IMR-90 (cell line): ENCODE results near the gene GSTT4. TPM values are rescaled to one million over a fixed set of nuclear protein-coding genes. Genes with fewer than 3 reads are reported as not detected.
"Not testable (repeated sequence)": the region's sequence is repeated elsewhere in the genome, so short reads cannot be mapped to it uniquely, and the experiment has no call there.

Experiments used
- ATAC-seq: fragments of 200-7000 bp; cut with Tn5 transposase; 2 replicates; pipeline ENCODE4 v1.9.1; 2020; ENCODE audit warnings: low read depth, mild to moderate bottlenecking, moderate library complexity
- BruUV-seq: library from RNA; stranded (reverse); fragments of 400-500 nt; replicated peaks from 2 replicates; lab custom pipeline; 2021; lab: Mats Ljungman, UMichigan
- CTCF ChIA-PET: fragments of 300-600 bp; formaldehyde crosslinking; extraction: SDS; loops from one replicate; lab custom pipeline; 2021; ENCODE audit warnings: antibody characterized with exemption; lab: Yijun Ruan, JAX
- POLR2A ChIA-PET: fragments of 300-600 bp; sonication (Branson Sonifier 250); formaldehyde crosslinking; loops from one replicate; lab custom pipeline; 2022; ENCODE audit warnings: antibody characterized with exemption; ENCODE audit not compliant: unreplicated experiment; lab: Charles Lee
- DNase-seq: peaks from one replicate; pipeline ENCODE4 v3.0.0; 2013
- H2AFZ ChIP-seq: replicated peaks from 2 replicates; pipeline ENCODE3; 2013; ENCODE audit warnings: low read length, mild to moderate bottlenecking; ENCODE audit not compliant: poor library complexity
- H2AK5ac ChIP-seq: 2 replicates; pipeline ENCODE4 v1.6.1; 2013; ENCODE audit warnings: low read depth, low read length, inconsistent platforms
- H2AK9ac ChIP-seq: replicated peaks from 2 replicates; pipeline ENCODE3; 2013; ENCODE audit warnings: mild to moderate bottlenecking, low read depth, low read length, moderate library complexity; ENCODE audit not compliant: poor library complexity
- H2BK120ac ChIP-seq: 2 replicates; pipeline ENCODE4 v1.6.1; 2013; ENCODE audit warnings: low read depth, low read length, inconsistent platforms
- H2BK15ac ChIP-seq: 3 replicates; pipeline ENCODE4 v1.6.1; 2013; ENCODE audit warnings: low read depth, low read length, inconsistent platforms
- H2BK20ac ChIP-seq: 2 replicates; pipeline ENCODE4 v1.6.1; 2013; ENCODE audit warnings: low read depth, mild to moderate bottlenecking, inconsistent platforms, low read length, moderate library complexity
- H2BK5ac ChIP-seq: 2 replicates; pipeline ENCODE4 v1.6.1; 2013; ENCODE audit warnings: mild to moderate bottlenecking, low read depth, low read length, inconsistent platforms; ENCODE audit not compliant: poor library complexity, severe bottlenecking
- H3K14ac ChIP-seq: replicated peaks from 2 replicates; pipeline ENCODE4 v1.6.1; 2013; ENCODE audit warnings: low read depth, low read length, inconsistent platforms
- H3K18ac ChIP-seq: 2 replicates; pipeline ENCODE4 v1.6.1; 2013; ENCODE audit warnings: low read depth, low read length, control low read depth
- H3K23ac ChIP-seq: 2 replicates; pipeline ENCODE4 v1.6.1; 2013; ENCODE audit warnings: low read depth, low read length, inconsistent platforms
- H3K27ac ChIP-seq: 2 replicates; pipeline ENCODE4 v1.5.1; 2013; ENCODE audit warnings: mild to moderate bottlenecking, control low read depth, low read length; ENCODE audit not compliant: insufficient read depth
- H3K27me3 ChIP-seq: 2 replicates; pipeline ENCODE4 v1.6.1; 2013; ENCODE audit warnings: low read length; ENCODE audit not compliant: control insufficient read depth, insufficient read depth
- H3K36me3 ChIP-seq: 2 replicates; pipeline ENCODE4 v1.6.1; 2013; ENCODE audit warnings: low read length, mixed read lengths; ENCODE audit not compliant: control insufficient read depth, insufficient read depth
- H3K4ac ChIP-seq: 2 replicates; pipeline ENCODE4 v1.6.1; 2013; ENCODE audit warnings: low read depth, low read length, inconsistent platforms
- H3K4me1 ChIP-seq: 2 replicates; pipeline ENCODE4 v1.6.1; 2013; ENCODE audit warnings: low read length, mixed read lengths; ENCODE audit not compliant: control insufficient read depth, insufficient read depth
- H3K4me2 ChIP-seq: 2 replicates; pipeline ENCODE4 v1.6.1; 2013; ENCODE audit warnings: low read depth, mild to moderate bottlenecking, control low read depth, low read length, moderate library complexity
- H3K4me3 ChIP-seq: 2 replicates; pipeline ENCODE4 v1.5.1; 2013; ENCODE audit warnings: low read depth, mild to moderate bottlenecking, control low read depth, low read length, moderate library complexity; ENCODE audit not compliant: insufficient read depth
- H3K56ac ChIP-seq: 2 replicates; pipeline ENCODE4 v1.6.1; 2013; ENCODE audit warnings: low read length, inconsistent platforms; ENCODE audit not compliant: insufficient read depth; ENCODE audit errors: extremely low read depth
- H3K79me1 ChIP-seq, 2 experiments: 2 replicates each; pipeline ENCODE4 v1.6.1; 2013; ENCODE audit warnings: low read length in 2 of 2, inconsistent platforms in 1 of 2, low read depth in 1 of 2
- H3K9ac ChIP-seq: 2 replicates; pipeline ENCODE4 v1.6.1; 2013; ENCODE audit warnings: low read depth, low read length, control low read depth
- H3K9me1 ChIP-seq: 2 replicates; pipeline ENCODE4 v1.6.1; 2013; ENCODE audit warnings: low read length, inconsistent platforms; ENCODE audit not compliant: insufficient read depth
- H3K9me3 ChIP-seq: 2 replicates; pipeline ENCODE4 v1.6.1; 2013; ENCODE audit warnings: low read length; ENCODE audit not compliant: control insufficient read depth, insufficient read depth
- H4K20me1 ChIP-seq: 2 replicates; pipeline ENCODE4 v1.6.1; 2013; ENCODE audit warnings: low read length, inconsistent platforms; ENCODE audit not compliant: insufficient read depth
- H4K5ac ChIP-seq: 2 replicates; pipeline ENCODE4 v1.6.1; 2013; ENCODE audit warnings: mild to moderate bottlenecking, low read depth, low read length, control low read depth
- H4K8ac ChIP-seq, 2 experiments: 2 replicates each; pipeline ENCODE4 v1.6.1; 2013; ENCODE audit warnings: low read depth in 2 of 2, low read length in 2 of 2, control low read depth in 1 of 2, inconsistent platforms in 1 of 2
- H4K91ac ChIP-seq: 2 replicates; pipeline ENCODE4 v1.6.1; 2013; ENCODE audit warnings: low read depth, low read length, inconsistent platforms; ENCODE audit not compliant: insufficient read depth
- CTCF ChIP-seq: conservative IDR thresholded peaks from 2 replicates; pipeline ENCODE4 v1.5.1; 2012; ENCODE audit warnings: mild to moderate bottlenecking, low read depth, low read length, improper control_type of control experiment
- MAZ ChIP-seq: IDR thresholded peaks from 2 replicates; pipeline ENCODE4 v1.6.1; 2012; ENCODE audit warnings: low read depth, mild to moderate bottlenecking, low read length, improper control_type of control experiment, moderate library complexity, borderline replicate concordance
- RAD21 ChIP-seq: IDR thresholded peaks from 2 replicates; pipeline ENCODE4 v1.6.1; 2012; ENCODE audit warnings: low read length, improper control_type of control experiment
- SMC3 ChIP-seq: fragments of 150-350 bp; IDR thresholded peaks from 2 replicates; pipeline ENCODE4 v1.6.1; 2016; ENCODE audit warnings: low read depth, mild to moderate bottlenecking, antibody characterized with exemption, low read length, moderate library complexity
- USF2 ChIP-seq: fragments of 150-350 bp; IDR thresholded peaks from 2 replicates; pipeline ENCODE4 v1.6.1; 2017; ENCODE audit warnings: mild to moderate bottlenecking, antibody characterized with exemption, low read length, low read depth
- WGBS, 2 experiments: methylation state at CpG; one replicate each; pipeline versions ENCODE4 v1.1.5 to v1.1.7; 2013; ENCODE audit warnings: missing lambda C conversion rate in 2 of 2; ENCODE audit not compliant: insufficient read length in 1 of 2; ENCODE audit errors: extremely low coverage in 2 of 2; 5-methylcytosine and 5-hydroxymethylcytosine counted together
- dilution Hi-C: fragments of 300-500 bp; cut with HindIII; formaldehyde crosslinking; loops from one replicate; pipeline ENCODE4 v1.14.3; 2018; ENCODE audit warnings: low sequenced_read_pairs; ENCODE audit not compliant: unreplicated experiment
- in situ Hi-C: fragments of 300-500 bp; cut with MboI; formaldehyde crosslinking; loops from 3 replicates; pipeline ENCODE4 v1.14.3; 2019; ENCODE audit warnings: low sequenced_read_pairs, inconsistent platforms, mixed read lengths
- intact Hi-C: fragments of 100-400 bp; cut with micrococcal nuclease; formaldehyde crosslinking; loops from 2 replicates; pipeline ENCODE4 v1.10.0; 2022
- polyA plus RNA-seq, 3 experiments: library from polyadenylated mRNA; depleted of rRNA; stranded (reverse); fragments of >200 nt; gene quantifications; 2 replicates each; pipeline ENCODE4 v1.2.3, GENCODE V29; 2012; ENCODE audit warnings: low replicate concordance in 1 of 3
- total RNA-seq: library from RNA; depleted of rRNA; stranded (reverse); fragments of >200 nt; gene quantifications from 2 replicates; pipeline ENCODE4 v1.2.3, GENCODE V29; 2012

Gene GSTT4
- total and polyA plus RNA-seq, 2 of the 4 experiments (the other 2 are of a cell fraction): not detected

- H4K91ac ChIP-seq, CTCF ChIA-PET, H3K27me3 ChIP-seq, H2BK15ac ChIP-seq, H2BK20ac ChIP-seq, H3K9me1 ChIP-seq, H3K23ac ChIP-seq, H4K20me1 ChIP-seq, dilution Hi-C loops, H4K5ac ChIP-seq, H3K36me3 ChIP-seq, H3K9me3 ChIP-seq, H2AK9ac ChIP-seq, H3K4me3 ChIP-seq, H2BK120ac ChIP-seq, H3K4me2 ChIP-seq, H3K9ac ChIP-seq, H3K14ac ChIP-seq, H3K56ac ChIP-seq, H3K4ac ChIP-seq, H3K18ac ChIP-seq, BruUV-seq, H3K79me1 ChIP-seq, POLR2A ChIA-PET, H3K4me1 ChIP-seq, H2AK5ac ChIP-seq, H3K27ac ChIP-seq, H4K8ac ChIP-seq, in situ Hi-C loops, H2BK5ac ChIP-seq: not testable (repeated sequence)
- intact Hi-C loops: loop anchor here (10.0 kb wide), 3 partner anchors 92 to 412 kb away; partner anchors contain the start of gene MMP11
- WGBS, 2 experiments: no CpG with 5 or more reads among the region's 12 CpGs
- DNase-seq: peak; percentile 58
- peak overlapping the region; percentile 43 for H2AFZ ChIP-seq
- TF ChIP-seq MAZ (0 out of 2 replicates have a peak, but pooled peaks have one; percentile 10), SMC3 (peak; percentile 76), USF2 (peak; percentile 59), CTCF (peak; percentile 72), RAD21 (peak; percentile 81)
- peak; percentile 38 for ATAC-seq
Measured at GRCh38 chr22:23956301-23956900, 48.9 kb downstream of the GSTT4 start.
